GDM1 (cell line): ENCODE measurements around the gene RBBP8.
"Not testable (repeated sequence)": the region's sequence is repeated elsewhere in the genome, so short reads cannot be mapped to it uniquely, and the experiment has no call there.

Experiments used
- DNase-seq: peaks from one replicate; lab custom pipeline; 2025; lab: John Stamatoyannopoulos, UW

The RBBP8 gene

GRCh38 chr18:22946217-22946616 lies 13.1 kb downstream of the RBBP8 start:
- no peak for DNase-seq

GRCh38 chr18:22946846-22947245 lies 13.7 kb downstream of the RBBP8 start:
- DNase-seq = no peak

GRCh38 chr18:22951823-22952222 lies 18.7 kb downstream of the RBBP8 start:
- no peak for DNase-seq

GRCh38 chr18:22952525-22952924 lies 19.4 kb downstream of the RBBP8 start:
- DNase-seq = no peak

- not testable (repeated sequence) for DNase-seq
Observed at GRCh38 chr18:22953982-22954381, 20.9 kb downstream of the RBBP8 start.

GRCh38 chr18:22956226-22956625 lies 23.1 kb downstream of the RBBP8 start:
- no peak for DNase-seq

- no peak for DNase-seq
Observed at GRCh38 chr18:22961156-22961555, 28.0 kb downstream of the RBBP8 start.

GRCh38 chr18:22962004-22962403 lies 28.9 kb downstream of the RBBP8 start:
- no peak for DNase-seq

GRCh38 chr18:22964116-22964515 lies 31.0 kb downstream of the RBBP8 start:
- DNase-seq = no peak

GRCh38 chr18:22964722-22965121 lies 31.6 kb downstream of the RBBP8 start:
- no peak for DNase-seq

- no peak for DNase-seq
Observed at GRCh38 chr18:22971038-22971437, 37.9 kb downstream of the RBBP8 start.

GRCh38 chr18:22974001-22974400 lies 40.9 kb downstream of the RBBP8 start:
- DNase-seq = no peak

GRCh38 chr18:22974707-22975106 lies 41.6 kb downstream of the RBBP8 start:
- DNase-seq = no peak

- DNase-seq = no peak
Observed at GRCh38 chr18:22975508-22975907, 42.4 kb downstream of the RBBP8 start.

- DNase-seq = no peak
Observed at GRCh38 chr18:22977847-22978701, 44.9 kb downstream of the RBBP8 start.

GRCh38 chr18:22980394-22980793 lies 47.3 kb downstream of the RBBP8 start:
- no peak for DNase-seq

- DNase-seq = no peak
Observed at GRCh38 chr18:22981274-22982133, 48.4 kb downstream of the RBBP8 start.

- no peak for DNase-seq
Observed at GRCh38 chr18:22983175-22983574, 50.0 kb downstream of the RBBP8 start.

- no peak for DNase-seq
Observed at GRCh38 chr18:22985250-22985649, 52.1 kb downstream of the RBBP8 start.

GRCh38 chr18:22987547-22988189 lies 54.5 kb downstream of the RBBP8 start:
- no peak for DNase-seq

- no peak for DNase-seq
Observed at GRCh38 chr18:22988208-22988607, 55.1 kb downstream of the RBBP8 start.

GRCh38 chr18:22998344-22998743 lies 65.2 kb downstream of the RBBP8 start:
- DNase-seq = no peak

GRCh38 chr18:22999212-22999611 lies 66.1 kb downstream of the RBBP8 start:
- DNase-seq = no peak
